ENCODE data around the gene IL18BP.

IL18BP gene

DNA sequence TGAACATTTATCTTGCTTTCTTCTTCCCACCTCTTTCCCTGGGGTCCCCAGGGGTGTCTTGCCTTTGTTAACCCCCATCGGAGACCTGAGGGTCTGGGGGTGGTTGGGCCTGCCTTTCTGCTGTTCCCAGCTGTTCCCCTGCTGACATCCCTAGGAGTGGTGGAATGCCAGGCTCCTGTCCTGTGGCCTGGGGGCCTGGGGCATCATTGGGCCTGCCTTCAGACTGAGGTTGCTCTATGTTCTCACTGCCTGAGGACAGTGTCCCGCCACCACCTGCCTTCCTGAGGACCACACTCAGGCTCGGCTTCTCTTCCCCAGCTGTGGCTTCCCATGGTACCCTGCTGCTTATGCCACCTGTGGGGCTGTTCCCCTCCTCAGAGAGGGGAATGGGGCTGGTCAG lies 1.1 kb upstream of the IL18BP start:
- DNase-seq, result no peak

DNA sequence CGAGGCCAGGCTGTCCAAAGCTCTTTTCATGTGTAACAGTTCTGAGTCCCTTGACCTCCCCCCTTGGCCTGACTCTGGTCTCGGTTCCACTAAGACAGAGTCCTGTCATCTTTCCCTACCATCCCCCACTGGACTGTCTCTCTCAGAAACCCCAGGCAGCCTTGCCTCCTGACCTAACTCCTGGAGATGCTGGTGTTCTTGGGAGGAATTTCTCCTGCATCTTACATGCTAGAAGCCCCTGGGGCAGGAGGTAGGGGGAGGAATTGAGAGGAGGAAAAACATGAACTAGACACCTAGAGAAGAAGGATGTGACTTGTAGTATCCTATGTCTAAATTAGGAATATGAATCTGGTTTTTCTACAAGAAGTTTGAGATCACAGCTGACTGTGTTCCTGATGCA lies 648 bp upstream of the IL18BP start:
- no peak for DNase-seq

DNA sequence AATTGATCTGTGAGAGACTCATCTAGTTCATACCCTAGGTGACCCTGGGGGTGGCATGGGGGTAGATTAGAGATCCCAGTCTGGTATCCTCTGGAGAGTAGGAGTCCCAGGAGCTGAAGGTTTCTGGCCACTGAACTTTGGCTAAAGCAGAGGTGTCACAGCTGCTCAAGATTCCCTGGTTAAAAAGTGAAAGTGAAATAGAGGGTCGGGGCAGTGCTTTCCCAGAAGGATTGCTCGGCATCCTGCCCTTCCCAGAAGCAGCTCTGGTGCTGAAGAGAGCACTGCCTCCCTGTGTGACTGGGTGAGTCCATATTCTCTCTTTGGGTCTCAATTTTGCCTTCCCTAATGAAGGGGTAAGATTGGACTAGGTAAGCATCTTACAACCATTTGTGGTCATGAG lies 653 bp downstream of the IL18BP start:
- DNase-seq, result no peak

DNA sequence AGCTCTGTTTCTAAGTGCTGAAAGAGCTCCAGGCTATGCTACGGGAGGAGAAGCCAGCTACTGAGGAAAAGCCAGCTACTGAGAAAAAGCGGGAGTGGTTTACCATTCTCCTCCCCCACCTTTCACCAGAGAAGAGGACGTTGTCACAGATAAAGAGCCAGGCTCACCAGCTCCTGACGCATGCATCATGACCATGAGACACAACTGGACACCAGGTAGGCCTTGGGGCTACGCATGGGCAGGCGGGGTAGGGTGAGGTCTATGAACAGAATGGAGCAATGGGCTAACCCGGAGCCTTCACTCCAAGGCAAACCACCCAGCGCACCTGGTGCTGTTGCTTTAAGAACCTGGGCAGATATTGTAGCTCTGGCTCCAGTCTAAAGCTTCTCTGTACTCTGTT lies 1.1 kb downstream of the IL18BP start:
- DNase-seq, result no peak

DNA sequence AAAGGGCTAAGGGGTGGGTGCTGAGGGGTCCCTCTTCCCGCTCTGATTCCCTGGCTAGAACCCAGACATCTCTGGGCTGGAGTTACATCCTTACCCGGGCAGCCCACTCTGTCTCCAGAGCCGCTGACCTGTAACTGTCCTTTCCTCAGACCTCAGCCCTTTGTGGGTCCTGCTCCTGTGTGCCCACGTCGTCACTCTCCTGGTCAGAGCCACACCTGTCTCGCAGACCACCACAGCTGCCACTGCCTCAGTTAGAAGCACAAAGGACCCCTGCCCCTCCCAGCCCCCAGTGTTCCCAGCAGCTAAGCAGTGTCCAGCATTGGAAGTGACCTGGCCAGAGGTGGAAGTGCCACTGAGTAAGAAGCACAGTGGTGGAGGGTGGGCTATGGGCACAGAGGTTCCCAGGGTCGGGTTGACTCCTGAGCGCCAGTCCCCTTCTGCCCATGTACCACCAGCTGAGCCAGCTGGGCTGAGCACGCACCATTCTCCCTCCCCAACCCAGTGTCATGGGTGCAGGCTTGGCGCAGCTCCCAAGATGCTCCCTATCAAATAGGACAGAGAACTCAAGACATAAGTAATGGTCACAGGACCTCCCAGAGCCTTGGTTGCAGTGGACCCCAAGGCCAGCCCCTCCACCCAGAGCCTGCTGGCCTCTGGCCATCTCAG lies 1.6 kb downstream of the IL18BP start:
- no peak for DNase-seq

DNA sequence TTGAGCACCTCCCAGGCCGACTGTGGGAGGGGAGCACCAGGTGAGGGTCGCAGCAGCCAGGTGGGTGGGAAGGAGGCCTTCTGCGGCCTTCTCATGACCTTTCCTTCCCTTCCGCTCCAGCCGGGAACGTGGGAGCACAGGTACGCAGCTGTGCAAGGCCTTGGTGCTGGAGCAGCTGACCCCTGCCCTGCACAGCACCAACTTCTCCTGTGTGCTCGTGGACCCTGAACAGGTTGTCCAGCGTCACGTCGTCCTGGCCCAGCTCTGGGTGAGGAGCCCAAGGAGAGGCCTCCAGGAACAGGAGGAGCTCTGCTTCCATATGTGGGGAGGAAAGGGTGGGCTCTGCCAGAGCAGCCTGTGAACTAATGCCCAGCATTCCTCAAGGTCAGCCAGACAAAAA lies 2.6 kb downstream of the IL18BP start:
- no peak for DNase-seq

DNA sequence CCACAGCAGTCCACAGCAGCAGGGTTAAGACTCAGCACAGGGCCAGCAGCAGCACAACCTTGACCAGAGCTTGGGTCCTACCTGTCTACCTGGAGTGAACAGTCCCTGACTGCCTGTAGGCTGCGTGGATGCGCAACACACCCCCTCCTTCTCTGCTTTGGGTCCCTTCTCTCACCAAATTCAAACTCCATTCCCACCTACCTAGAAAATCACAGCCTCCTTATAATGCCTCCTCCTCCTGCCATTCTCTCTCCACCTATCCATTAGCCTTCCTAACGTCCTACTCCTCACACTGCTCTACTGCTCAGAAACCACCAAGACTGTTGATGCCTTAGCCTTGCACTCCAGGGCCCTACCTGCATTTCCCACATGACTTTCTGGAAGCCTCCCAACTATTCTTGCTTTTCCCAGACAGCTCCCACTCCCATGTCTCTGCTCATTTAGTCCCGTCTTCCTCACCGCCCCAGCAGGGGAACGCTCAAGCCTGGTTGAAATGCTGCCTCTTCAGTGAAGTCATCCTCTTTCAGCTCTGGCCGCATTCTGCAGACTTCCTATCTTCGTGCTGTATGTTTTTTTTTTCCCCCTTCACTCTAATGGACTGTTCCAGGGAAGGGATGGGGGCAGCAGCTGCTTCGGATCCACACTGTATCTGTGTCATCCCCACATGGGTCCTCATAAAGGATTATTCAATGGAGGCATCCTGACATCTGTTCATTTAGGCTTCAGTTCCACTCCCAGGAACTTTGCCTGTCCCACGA lies 3.3 kb downstream of the IL18BP start:
- DNase-seq, result no peak

DNA sequence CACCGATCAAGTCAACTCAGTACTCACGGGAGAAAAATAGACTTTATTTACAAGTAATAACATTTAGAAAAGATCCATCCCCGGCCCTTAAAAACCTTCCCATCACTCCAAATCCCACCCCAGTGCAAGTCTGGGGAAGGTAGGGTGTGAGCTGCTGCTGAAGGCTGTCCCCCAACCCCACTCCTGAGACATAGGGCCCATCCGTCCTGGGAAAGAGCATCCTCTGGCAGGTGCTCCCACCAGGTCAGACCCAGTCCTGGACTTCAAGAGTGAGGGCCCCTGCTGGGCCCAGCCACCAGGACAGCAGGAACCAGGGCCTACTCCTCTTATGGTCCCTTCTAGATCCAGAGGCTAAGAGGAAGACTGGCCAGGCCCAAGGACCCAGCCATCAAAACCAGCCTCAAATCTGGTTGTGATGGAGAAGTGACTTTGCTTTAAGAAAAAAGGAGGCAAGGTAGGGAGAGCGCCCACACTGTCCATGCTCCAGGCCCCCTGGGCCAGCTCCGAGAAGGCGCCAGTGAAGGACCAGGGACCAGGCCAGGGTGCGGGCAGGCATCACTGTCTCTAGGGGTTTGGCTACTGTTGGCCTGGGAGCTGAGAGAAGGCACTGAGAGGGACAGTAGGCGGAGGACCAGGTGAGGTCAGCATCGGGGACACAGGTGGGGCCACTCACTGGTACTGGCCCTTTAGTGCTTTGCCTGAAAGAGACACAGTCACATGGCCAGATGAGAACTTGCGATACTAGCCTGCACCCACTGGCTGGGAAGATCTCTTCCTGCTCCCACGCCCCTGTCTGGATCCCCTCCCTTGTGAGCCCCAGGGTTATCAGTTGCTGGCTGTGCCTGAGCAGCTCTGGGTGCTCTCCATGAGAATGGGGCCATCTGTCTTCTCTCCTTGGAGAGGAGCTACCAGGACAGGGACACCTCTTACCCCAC lies 4.4 kb downstream of the IL18BP start:
- no peak for DNase-seq

DNA sequence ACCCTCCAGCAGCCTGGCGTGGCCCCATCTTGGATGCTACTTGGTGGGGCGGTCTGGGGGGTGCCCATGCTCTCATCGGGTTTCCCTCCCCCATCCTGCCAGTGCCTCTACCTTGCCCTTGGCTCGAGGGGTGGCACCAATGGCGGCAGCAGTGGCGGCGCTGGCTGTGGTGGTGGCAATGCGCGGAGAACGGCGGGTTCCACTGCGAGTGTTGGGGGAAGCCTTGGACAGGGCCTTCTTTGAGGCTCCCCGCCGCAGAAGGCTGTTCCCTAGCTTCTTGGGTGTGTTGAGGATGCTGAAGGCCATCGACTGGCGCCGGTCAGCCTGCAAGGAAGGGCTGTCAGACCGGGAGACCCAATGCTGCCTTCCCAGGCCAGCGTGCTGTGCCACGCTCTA lies 5.1 kb downstream of the IL18BP start:
- no peak for DNase-seq

DNA sequence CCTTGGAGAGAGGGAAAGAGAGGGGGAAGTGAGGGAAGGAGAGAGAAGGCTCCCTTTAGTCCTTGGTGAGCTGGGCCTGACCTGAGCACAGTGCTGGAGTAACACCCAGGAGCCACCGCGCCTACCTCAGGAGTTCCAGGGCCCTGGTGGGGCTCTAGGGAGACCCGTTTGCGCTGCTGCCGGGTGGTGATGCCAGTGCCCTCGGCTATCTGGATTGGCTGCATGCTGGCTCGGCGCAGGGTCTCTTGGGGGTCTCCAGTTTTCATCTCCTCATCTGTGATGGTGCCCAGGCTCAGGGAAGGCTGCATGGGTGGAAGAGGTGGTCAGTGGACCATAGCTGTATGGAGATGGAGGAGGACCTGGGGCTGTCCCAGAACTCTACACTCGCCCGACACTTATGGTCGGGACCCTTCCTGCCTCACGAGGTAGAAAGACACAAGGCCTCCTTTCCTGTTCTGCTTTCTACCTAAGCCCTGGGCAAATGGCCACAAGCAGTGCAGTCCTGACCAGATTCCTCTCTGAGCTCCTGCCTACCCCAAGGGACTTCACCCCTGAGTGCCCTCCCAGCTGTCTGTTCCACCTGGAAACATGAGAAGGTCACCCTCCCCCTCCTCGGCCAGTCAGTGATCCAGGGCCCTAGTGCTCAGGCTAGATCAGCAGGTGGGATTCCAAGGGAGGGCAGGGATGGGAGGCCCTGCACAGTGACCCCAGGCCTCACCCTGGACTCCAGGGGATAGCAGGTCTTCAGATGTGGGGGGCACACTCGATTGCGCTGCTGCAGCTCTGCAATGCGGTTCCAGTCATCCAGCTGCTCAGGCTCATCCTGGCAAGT lies 6.0 kb downstream of the IL18BP start:
- no peak for DNase-seq

DNA sequence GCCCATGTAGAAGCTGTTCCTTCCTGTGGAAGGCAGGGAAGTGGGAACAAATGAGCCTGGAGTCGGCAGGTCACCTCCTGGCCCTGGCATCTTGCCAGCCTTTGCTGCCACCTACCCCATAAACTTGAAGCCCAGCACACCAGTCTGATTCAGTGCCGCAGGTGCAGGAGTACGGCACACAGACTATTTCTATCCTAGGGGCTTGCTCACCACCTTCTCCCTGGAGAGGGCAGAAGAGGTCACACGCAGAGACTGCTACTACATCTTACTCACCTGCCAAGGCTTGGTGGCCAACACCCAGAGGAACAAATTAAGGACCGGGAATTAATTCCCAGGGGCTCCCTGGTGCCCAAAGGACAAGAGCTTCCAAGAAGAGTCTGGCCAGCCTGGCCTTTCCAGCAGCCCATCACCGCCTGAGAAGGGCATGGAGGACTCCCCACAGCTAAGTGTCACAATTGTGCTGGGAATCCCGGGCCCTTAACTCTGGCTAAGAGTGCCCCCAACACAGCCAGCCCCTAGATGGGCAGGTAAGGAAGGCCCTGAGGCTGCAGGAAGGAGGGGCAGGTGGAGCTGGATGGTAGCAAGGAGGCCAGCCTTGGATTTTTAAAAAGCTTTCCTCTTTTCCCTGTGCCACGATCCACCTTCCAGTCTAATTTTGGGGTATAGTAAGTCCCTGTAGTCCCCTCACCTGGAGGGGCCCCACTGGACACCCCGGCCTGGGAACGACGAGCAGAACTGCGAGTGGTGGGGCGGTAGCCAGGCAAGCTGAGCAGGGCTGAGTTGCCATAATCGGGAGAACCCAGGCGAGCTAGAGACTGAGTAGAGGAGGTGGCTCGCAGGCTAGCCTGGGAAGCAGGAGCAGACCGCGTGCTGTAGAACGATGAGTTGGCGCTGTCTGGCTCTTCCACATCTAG lies 6.9 kb downstream of the IL18BP start:
- no peak for DNase-seq

DNA sequence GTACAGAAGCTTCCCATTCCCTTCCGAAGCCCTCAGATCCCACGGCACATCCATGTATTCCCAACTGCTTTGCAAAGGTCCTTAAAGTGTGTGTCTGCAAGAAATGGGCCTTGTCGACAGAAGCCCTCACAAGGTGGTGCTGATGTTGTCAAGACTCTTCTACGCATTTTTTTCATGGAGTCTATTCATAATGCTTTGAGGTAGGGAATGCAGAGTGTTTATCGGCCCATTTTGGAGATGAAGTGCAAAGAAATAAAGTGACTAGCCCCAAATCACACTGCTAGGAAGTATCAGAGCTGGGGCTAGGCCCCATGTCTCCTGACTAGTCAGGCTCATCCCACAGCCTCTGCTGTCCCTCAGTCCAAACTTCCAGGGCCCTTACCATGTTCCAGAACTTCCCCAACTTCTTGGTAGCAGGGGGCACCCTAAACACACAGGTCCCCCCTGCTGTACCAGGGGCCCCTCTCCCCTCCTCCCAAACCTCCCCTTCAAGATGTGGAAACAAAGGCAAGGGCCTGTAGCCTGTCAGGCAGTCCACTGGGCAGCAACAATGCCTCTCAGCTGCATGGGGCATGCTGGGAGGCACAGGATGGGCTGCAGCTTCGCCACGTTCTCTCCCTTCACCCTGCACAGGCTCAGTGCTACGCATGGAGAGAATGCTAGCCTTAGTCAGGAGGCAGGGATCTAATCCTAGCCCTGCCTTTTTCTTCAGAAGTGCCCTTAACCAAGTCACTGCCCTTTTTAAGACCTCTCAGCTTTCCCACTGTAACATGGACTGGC lies 7.8 kb downstream of the IL18BP start:
- DNase-seq, result no peak

DNA sequence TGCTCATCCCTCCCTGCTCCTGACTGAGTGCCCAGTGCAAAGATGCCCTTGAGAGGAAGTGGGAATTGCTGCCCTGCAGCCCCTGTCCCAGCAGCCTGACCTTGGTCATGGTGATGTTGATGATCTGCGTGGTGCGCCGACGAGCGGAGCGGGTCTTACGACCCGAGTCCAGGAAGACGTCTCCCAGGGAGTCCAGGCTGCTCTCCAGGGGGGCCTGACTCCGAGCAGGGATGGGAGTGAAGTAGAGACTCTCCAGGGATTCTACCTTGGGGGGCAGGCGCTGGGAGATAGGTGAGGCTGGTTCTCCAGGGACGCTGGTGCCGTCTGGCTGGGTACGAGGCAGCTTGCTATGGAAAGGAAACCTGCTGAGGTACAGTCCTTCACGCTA lies 8.4 kb downstream of the IL18BP start:
- no peak for DNase-seq

DNA sequence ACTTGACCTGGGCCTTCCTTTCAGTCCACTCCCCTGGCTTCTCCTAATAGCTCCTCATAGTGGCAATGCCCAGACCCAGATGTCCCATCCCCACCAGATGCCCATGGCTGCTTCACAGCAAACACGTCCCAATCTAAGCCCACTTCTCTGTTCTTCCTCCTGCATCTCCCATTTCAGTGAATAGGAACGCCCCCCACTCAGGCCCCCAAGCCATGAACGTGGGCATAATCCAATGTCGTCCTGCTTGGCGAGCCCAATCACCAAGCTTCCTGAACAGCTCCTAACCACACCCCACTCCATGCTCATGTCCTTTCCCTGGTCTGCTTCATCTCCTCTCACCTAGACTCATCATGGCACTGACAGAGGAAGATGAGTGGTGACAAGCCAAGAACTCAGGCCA lies 8.9 kb downstream of the IL18BP start:
- DNase-seq, result no peak

DNA sequence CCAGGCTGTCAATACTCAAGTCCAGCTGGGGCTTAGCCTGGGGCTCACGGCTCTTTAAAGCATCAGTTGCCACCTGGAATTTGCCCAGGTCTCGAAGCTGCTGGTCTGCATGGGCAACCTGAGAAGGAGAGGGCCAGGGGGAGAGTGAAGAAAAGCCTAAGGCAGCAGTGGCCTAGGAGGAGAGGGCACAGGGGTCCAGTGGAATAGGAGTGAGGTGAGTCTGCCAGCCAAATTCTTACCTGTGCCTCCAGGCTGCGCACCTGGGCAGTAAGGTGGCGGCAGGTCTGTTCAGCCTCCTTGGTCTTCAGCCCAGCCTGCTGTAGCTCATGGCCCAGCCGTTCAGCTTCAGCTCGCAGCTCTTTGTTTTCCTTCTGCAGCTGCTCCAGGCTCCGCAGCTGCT lies 10.0 kb downstream of the IL18BP start:
- DNase-seq, result no peak

DNA sequence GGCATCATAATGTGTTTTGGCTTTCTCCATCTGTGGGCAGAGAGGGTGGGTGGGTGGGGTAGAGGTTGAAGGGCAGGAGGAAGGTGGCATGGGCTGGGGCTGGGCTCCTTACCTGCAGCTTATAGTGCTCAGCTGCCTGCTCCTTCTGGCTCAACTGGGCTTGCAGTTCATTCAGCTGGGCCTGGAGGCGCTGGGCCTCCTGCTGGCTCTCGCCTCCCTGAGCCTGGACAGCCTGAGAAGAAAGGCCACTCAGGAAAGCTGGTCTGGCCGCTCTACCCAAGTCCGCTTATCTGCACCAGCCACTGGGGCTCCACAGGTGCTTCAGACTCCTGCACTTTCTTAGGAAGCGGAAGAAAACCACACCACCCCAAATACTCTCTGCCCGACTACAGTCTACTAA lies 10.4 kb downstream of the IL18BP start:
- DNase-seq, result no peak

DNA sequence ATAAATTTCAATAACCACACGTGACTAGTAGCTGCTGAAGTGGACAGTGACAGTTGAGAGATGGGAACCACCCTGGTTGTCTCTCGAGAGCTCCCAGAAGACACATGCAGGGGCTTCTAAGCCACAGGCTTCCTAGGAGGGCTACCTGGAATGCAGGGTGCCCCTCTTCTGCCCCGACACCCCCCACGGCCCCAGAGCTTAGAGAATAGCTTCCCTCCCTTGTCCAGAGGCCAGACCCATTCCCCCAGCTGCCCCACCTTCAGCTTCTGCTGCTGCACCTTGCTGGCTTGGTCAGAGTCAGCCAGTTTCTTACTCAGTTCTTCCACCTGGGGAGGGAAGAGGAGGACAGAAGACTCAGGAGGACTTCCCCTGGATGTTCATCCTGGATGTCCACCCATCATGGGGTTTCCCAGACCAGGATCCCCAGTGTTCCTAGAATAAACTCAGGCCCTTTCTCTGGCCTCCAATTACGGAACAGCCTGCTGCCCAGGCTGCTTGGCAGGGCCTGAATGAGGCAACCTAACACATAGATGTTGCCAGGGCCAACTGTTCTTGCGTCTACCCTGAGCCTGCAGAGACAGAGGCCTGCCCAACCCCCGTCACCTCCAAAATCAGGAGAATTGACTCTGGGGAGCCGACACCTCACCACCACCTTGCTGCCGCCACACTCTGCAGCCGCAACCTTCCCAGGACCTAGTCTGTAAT lies 12.0 kb downstream of the IL18BP start:
- DNase-seq, result no peak

DNA sequence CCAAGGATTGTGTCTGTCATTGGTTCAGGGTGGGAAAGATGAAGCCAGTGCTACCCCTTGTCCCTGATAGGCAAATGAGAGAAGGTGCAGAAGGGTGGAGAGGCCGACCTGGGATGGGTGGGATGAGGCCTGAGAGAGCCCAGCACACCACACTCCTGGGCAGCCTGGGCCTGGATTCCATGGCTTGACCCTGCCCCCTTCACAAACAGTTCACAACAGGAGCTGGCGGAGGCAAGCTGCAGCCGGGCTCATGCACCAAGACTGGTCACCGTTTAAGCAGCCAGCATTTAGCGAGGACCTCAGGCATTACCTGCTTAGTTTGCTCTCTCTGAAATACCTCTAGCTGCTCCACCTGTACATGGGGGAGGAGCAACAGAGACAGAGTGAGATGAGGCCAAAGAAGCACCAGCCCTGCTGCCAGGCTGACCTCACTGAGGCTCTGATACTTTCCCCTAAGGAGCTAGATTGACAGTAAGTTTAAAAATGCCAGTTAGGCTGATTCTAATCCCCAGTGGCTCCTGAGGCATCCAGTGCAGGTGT lies 13.5 kb downstream of the IL18BP start:
- DNase-seq, result no peak

DNA sequence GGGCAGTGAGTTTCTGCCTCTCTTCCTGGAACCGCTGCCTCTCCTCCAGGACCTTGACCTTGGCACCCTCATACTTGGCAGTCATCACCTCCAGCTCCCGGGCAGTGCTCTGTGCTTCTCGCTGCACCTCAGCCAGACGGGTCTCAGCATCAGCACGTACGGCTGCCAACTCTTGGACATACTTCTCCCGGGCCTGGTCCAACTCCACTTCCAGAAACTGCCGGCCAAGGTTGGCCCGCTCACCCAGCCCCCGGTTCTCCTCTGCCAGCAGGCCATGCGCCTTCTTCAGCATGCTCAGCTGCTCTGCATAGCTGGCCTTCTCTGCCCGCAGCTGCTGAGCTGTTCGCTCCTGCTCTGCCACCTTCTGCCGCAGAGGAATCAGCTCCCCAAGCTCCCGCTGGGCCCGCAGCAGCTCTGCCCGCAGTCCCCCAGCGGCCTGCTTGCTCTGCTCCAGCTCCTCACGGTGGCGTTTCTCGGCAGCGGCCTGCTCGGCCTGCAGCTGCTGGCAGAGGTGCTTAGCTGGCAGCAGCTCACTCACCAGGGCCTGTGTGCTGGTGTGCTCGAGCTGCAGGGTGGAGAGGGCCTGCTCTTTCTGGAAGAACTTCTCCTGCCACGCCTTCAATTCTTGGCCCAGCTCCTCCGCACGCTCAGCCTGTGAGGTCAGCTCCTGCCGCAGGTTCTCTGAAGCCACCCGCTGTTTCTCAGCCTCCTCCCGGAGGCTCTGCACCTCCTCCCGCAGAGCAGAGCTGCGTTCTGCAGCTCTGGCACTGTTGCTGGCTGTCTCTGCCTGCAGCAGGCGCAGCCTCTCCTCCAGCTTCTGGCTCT lies 14.4 kb downstream of the IL18BP start:
- no peak for DNase-seq

All from activated naive CD4-positive, alpha-beta T cell (primary cell).